HG03196 (cell line): ENCODE measurements around the gene IDNK.

Source experiments
- ATAC-seq: cut with Tn5 transposase; IDR thresholded peaks from one replicate; pipeline ENCODE4 v1.9.1; 2021; ENCODE audit not compliant: unreplicated experiment

The IDNK gene

DNA sequence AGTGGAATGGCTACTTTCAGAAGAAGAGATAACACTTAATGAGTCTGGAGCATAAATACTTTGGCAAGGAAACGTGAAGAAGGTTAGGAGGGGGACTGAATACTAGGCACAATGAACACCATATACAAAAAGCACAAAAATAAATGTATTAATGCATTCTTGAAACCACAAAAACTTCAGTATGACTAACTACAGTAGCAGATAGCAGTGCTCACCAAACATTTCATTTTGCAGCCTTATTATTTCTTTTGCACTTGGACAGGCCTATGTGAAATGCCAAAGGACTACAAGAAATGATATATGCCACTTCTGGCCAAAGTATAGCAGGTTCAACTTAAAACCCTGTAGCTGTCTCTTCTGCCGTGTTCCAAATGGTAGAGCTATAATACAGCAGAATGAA, 58.5 kb downstream of the IDNK start:
- ATAC-seq, result no peak

DNA sequence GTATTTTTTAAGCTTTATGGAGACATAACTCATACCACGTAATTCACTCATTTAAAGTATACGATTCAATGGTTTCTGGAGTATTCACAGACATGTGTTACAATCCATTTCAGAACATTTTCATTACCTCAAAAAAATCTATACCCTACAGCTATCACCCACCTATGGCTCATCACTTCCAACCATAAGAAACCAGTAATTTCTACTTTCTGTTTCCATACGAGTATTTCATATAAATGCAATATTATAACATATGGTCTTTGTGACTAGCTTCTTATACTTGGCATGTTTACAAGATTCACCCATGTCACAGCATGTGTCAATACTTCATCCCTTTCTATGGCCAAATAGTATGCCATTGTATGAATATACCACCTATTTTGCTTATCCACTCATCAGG, 66.0 kb downstream of the IDNK start:
- no peak for ATAC-seq

GRCh38 chr9:83691492-83691891, 68.5 kb downstream of the IDNK start:
- no peak for ATAC-seq
